ENCODE results near the gene PPP1R9B. TPM values are rescaled to one million over a fixed set of nuclear protein-coding genes. Genes with fewer than 3 reads are reported as not detected.

The PPP1R9B gene
- total and polyA plus RNA-seq, 2 of the 8 experiments (the other 6 are each of a cell fraction or from before 2014, with no cell fraction given) = 5.2 to 13.1 TPM

DNA sequence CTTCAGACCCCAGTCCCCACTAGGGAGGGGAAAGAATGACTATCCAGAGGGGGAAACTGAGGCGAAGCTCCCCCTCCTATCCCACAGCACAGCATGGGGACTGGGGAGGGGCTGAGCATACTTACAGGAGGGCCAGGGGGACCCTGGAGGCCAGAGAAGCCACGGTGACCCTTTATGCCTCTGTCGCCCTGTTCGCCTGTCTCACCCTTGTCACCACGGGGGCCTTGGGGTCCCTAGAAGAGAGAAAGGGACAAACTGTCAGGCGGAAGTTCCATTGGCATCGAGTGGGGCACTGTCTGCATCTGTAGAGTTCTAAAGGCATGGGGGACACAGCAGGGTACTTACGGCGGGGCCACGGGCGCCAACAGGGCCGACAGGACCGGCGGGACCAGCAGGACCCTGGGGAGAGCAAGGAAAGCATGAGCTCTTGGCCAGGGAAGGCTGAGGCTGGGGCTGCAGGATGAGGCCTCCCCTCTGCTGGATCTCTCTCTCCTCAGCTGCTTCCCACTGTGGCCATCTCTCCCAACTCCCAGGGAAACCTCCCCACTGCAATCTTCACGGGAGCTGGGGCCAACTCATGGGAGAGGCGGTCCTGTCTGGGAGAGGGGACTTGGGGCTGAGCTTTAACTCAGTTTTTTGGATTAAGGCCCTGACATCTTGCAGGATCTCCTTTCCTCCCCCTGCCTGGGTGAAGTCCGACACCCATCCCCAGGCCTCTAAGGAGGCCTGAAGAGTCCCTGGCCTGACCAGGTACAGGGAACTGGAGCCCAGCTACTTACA lies 37.5 kb upstream of the PPP1R9B start:
- POLR2A ChIA-PET (ENCODE audit: partially characterized antibody) = interaction anchor here (0.5 to 1.8 kb wide), 3 partner anchors 10 to 475 kb away, joined by 3 to 5 read pairs (median 4); no protein-coding TSS in a partner anchor
- TF ChIP-seq POLR2A (IDR thresholded peaks at IDR 0.05; ENCODE audit: control extremely low read depth in 1 of 2, low read depth in 2 of 2, low read length in 2 of 2) (no peak), POLR2AphosphoS5 (IDR thresholded peaks at IDR 0.05; ENCODE audit: low read depth, low read length) (no peak), TCF12 (IDR thresholded peaks at IDR 0.05; ENCODE audit: low read depth, low read length) (no peak), ASH2L (IDR thresholded peaks at IDR 0.05; ENCODE audit: low read length) (no peak), RXRA (IDR thresholded peaks at IDR 0.05; ENCODE audit: insufficient read depth, low read depth, low read length) (no peak), SP2 (IDR thresholded peaks at IDR 0.05; ENCODE audit: low read length) (no peak), EP300 (IDR thresholded peaks at IDR 0.05; ENCODE audit: borderline replicate concordance in 1 of 2, low read depth in 2 of 2, low read length in 2 of 2) (no peak), TAF7 (optimal IDR thresholded peaks at IDR 0.05; ENCODE audit: borderline replicate concordance, low read depth, low read length) (no peak), RFX5 (IDR thresholded peaks at IDR 0.05; ENCODE audit: borderline replicate concordance, low read depth, low read length) (no peak), BCL11A (IDR thresholded peaks at IDR 0.05; ENCODE audit: low read depth in 2 of 2, low read length in 2 of 2) (no peak)
- TF ChIP-seq, protein P1, sequence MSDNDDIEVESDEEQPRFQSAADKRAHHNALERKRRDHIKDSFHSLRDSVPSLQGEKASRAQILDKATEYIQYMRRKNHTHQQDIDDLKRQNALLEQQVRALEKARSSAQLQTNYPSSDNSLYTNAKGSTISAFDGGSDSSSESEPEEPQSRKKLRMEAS (IDR thresholded peaks at IDR 0.05) = no peak
- TF ChIP-seq, protein P2, sequence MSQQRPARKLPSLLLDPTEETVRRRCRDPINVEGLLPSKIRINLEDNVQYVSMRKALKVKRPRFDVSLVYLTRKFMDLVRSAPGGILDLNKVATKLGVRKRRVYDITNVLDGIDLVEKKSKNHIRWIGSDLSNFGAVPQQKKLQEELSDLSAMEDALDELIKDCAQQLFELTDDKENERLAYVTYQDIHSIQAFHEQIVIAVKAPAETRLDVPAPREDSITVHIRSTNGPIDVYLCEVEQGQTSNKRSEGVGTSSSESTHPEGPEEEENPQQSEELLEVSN (IDR thresholded peaks at IDR 0.05) = no peak

More for the DNA sequence above, 37.5 kb upstream of the PPP1R9B start:
- H2AK5ac ChIP-seq (ENCODE audit: low read depth, low read length) = no peak overlapping the region
- no peak overlapping the region for H2BK20ac ChIP-seq (ENCODE audit: low read length)
- H4K5ac ChIP-seq (ENCODE audit: insufficient read length, low read depth, low read length) = no peak overlapping the region
- H3K27ac ChIP-seq (ENCODE audit: low read depth, low read length) = no peak overlapping the region
- H3K79me2 ChIP-seq (ENCODE audit: control insufficient read depth in 1 of 2, insufficient read depth in 2 of 2, low read length in 2 of 2) = no peaks in the 10 kb centered on the region
- CTCF ChIA-PET (ENCODE audit: partially characterized antibody) = interaction anchor here (0.9 to 2.8 kb wide), 10 partner anchors 9 to 105 kb away, joined by 3 to 19 read pairs (median 5); partner anchors contain the start of genes COL1A1 and TMEM92
- peaks cover 5 to 65% (median 28%) of the 10 kb centered on the region in 4 experiments; a peak in 6 of 8 replicates for H3K36me3 ChIP-seq (ENCODE audit: control insufficient read depth in 2 of 4, insufficient read depth in 4 of 4, low read length in 3 of 4)
- no peaks in the 10 kb centered on the region for H3K23me2 ChIP-seq (ENCODE audit: low read depth, low read length)
- H3K14ac ChIP-seq (ENCODE audit: insufficient read length) = no peak overlapping the region
- no peak overlapping the region for H3K18ac ChIP-seq (ENCODE audit: extremely low read depth, low read length)
- H3K79me1 ChIP-seq (ENCODE audit: low read depth, low read length) = no peaks in the 10 kb centered on the region
- H2BK12ac ChIP-seq (ENCODE audit: low read depth, low read length) = no peak overlapping the region
- no peak overlapping the region for H3K56ac ChIP-seq (replicated peaks; ENCODE audit: insufficient read length, low read depth, low read length)
- H3K4me3 ChIP-seq (ENCODE audit: extremely low read depth in 1 of 4, insufficient read depth in 2 of 4, low read depth in 3 of 4, low read length in 4 of 4) = no peak overlapping the region
- H3K4ac ChIP-seq (replicated peaks; ENCODE audit: insufficient read length, low read depth, low read length) = no peak overlapping the region
- no peak overlapping the region for H2BK15ac ChIP-seq (ENCODE audit: low read length)
- no peak overlapping the region for H4K91ac ChIP-seq (replicated peaks; ENCODE audit: insufficient read length, low read length)
- H3K4me2 ChIP-seq (ENCODE audit: insufficient read depth in 1 of 2, low read depth in 2 of 2, low read length in 2 of 2) = no peak overlapping the region
- no peak overlapping the region for H2AFZ ChIP-seq (ENCODE audit: low read length)
- H4K8ac ChIP-seq (ENCODE audit: extremely low read depth, insufficient read depth, low read length) = no peak overlapping the region
- H2BK5ac ChIP-seq (ENCODE audit: low read depth, low read length) = no peak overlapping the region
- DNase-seq (ENCODE audit: low read depth in 1 of 2, low spot score in 2 of 2) (no peak), FAIRE-seq (no peak)
- whole genome bisulfite sequencing, 2 experiments (ENCODE audit: extremely low coverage in 1 of 2, insufficient coverage in 1 of 2, insufficient read length in 1 of 2, insufficient replicate concordance in 2 of 2, low coverage in 1 of 2, low lambda C conversion rate in 2 of 2, missing lambda C conversion rate in 1 of 2) = 88% methylated on average over 17 of the region's 17 CpGs; no CpG with 5 or more reads in 1 of the 2 experiments
- no peaks in the 10 kb centered on the region for H3K9me3 ChIP-seq (ENCODE audit: insufficient read depth in 2 of 2, low read depth in 1 of 2, low read length in 1 of 2)
- peaks cover 0 to 16% (median 2%) of the 10 kb centered on the region in 4 experiments; a peak in 4 of 7 replicates for H3K4me1 ChIP-seq (replicated peaks in 1 of 4; ENCODE audit: control insufficient read depth in 3 of 4, insufficient read depth in 4 of 4, low read length in 3 of 4)
- no peaks in the 10 kb centered on the region for H3K27me3 ChIP-seq (replicated peaks in 1 of 4; ENCODE audit: control insufficient read depth in 3 of 4, extremely low read depth in 1 of 4, insufficient read depth in 3 of 4, low read length in 3 of 4)
- H4K20me1 ChIP-seq (replicated peaks in 1 of 2; ENCODE audit: control insufficient read depth in 1 of 2, insufficient read depth in 2 of 2, low read length in 2 of 2) = peaks cover 1 to 4% of the 10 kb centered on the region in 2 experiments
- H3K23ac ChIP-seq (ENCODE audit: insufficient read length) = no peak overlapping the region
- no peak overlapping the region for H2BK120ac ChIP-seq (replicated peaks; ENCODE audit: low read depth, low read length)
- H3K9ac ChIP-seq (replicated peaks in 1 of 4; ENCODE audit: extremely low read depth in 1 of 4, low read depth in 3 of 4, low read length in 3 of 4) = no peak overlapping the region
